ENCODE data around the gene OAF.

DNA sequence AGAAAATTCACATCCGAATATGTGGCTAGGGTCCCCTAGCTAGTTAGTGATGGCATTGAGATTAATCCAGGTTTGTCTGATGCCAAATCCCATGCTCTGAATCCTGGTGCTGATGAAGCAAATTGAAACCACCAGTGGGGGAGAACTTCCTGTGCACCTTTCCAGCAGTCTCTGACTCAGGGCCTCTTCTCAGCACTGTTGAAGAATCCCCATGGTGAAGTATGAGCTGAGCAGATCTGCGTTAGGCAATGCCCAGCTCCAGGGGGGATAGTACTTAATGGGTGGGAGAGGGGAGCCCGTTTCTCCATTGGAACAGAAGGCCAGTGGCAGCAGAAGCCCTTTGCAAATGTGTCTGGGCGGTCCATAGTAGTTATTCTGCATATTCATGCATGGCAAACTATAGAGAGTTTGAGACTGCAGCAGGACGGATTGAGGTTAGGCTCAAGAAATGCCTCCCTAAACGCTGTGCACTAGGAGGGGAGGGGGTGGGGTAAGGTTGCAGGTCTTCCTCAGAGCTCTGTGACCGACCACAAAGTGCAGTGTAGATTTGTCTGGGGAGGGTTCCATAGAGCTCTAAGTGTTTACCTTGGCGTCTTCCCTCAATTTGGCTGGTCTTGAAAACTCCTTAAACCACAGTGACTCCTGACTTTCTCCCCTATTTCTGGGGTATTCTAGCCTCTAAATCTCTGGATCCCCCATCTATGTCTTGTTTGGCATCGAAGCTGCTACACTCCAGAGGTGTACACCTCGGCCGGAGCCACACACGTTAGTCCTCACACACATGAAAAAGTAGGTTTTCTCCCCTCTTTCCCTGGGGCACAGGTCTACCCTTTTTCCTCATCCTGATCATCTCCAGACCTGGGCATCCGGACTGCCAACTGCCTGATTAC is 33.9 kb downstream of the OAF start:
- TF ChIP-seq CTCF (IDR thresholded peaks at IDR 0.05) = no peak
- TF ChIP-seq POLR2A (IDR thresholded peaks at IDR 0.05) = no peak
